HepG2 (cell line): ENCODE results near the gene PPIP5K2. TPM values are rescaled to one million over a fixed set of nuclear protein-coding genes. Genes with fewer than 3 reads are reported as not detected.

Source experiments
- ATAC-seq: fragments of 200-7000 bp; cut with Tn5 transposase; 3 replicates; pipeline ENCODE4 v1.9.1; 2020; ENCODE audit warnings: mild to moderate bottlenecking, moderate library complexity
- BruUV-seq: library from RNA; stranded (reverse); fragments of 400-500 nt; replicated peaks from 2 replicates; lab custom pipeline; 2021; lab: Mats Ljungman, UMichigan
- CTCF ChIA-PET: fragments of 300-600 bp; formaldehyde crosslinking; extraction: SDS; loops from one replicate; lab custom pipeline; 2021; ENCODE audit warnings: low total read pairs, inconsistent platforms, low intra/inter-chr PET ratio; lab: Yijun Ruan, JAX
- POLR2A ChIA-PET: fragments of 350-600 bp; sonication (Branson Sonifier 250); formaldehyde crosslinking; loops from one replicate; lab custom pipeline; 2020; ENCODE audit warnings: antibody characterized with exemption, inconsistent platforms; lab: Yijun Ruan, JAX
- DNase-seq: peaks from one replicate; pipeline ENCODE4 v3.0.0-alpha.2; 2015; ENCODE audit warnings: low spot score
- FAIRE-seq: peaks from 3 replicates; lab custom pipeline; 2011; peaks lifted over from hg19 to GRCh38; lab: Jason Lieb, UNC
- H2AFZ ChIP-seq: one replicate; pipeline ENCODE4 v1.6.1; 2011; ENCODE audit warnings: low read length, inconsistent platforms
- H3K27ac ChIP-seq: fragments of 300-600 bp; 3 replicates; pipeline ENCODE4 v1.8.0; 2011; ENCODE audit warnings: mixed run types, mild to moderate bottlenecking, mixed read lengths, low read length, inconsistent platforms; ENCODE audit not compliant: insufficient read depth; ENCODE audit errors: extremely low read length
- H3K27me3 ChIP-seq, 2 experiments: fragments of 200-600 bp in 1 of 2; 2 replicates in 1 of 2; 3 replicates in 1 of 2; pipeline versions ENCODE4 v1.6.0 to v1.8.0; 2011; ENCODE audit warnings: low read length in 2 of 2, mild to moderate bottlenecking in 2 of 2, moderate library complexity in 2 of 2, inconsistent platforms in 1 of 2; ENCODE audit not compliant: insufficient read depth in 2 of 2, control insufficient read depth in 1 of 2
- H3K36me3 ChIP-seq, 2 experiments: fragments of 200-600 bp in 1 of 2; replicated peaks in 1 of 2; 2 replicates in 1 of 2; 3 replicates in 1 of 2; pipeline versions ENCODE4 v1.5.1 to v1.8.0; 2011; ENCODE audit warnings: low read length in 2 of 2, inconsistent platforms in 1 of 2; ENCODE audit not compliant: insufficient read depth in 2 of 2, control insufficient read depth in 1 of 2
- H3K4me1 ChIP-seq: 2 replicates; pipeline ENCODE4 v1.5.1; 2012; ENCODE audit warnings: low read length, inconsistent platforms; ENCODE audit not compliant: insufficient read depth
- H3K4me2 ChIP-seq: 2 replicates; pipeline ENCODE4 v1.6.0; 2011; ENCODE audit warnings: low read depth, low read length, inconsistent platforms
- H3K4me3 ChIP-seq, 3 experiments: fragments of 200-600 bp in 1 of 3; sonication (generic), shearing (Covaris generic) in 1 of 3; replicated peaks in 1 of 3; 2 replicates each; pipeline ENCODE4 v1.5.1; 2011 to 2016; ENCODE audit warnings: low read length in 3 of 3, inconsistent platforms in 2 of 3, low read depth in 2 of 3, mild to moderate bottlenecking in 2 of 3, control low read depth in 1 of 3, mixed read lengths in 1 of 3; ENCODE audit not compliant: insufficient read depth in 1 of 3
- H3K79me2 ChIP-seq: one replicate; pipeline ENCODE4 v1.6.1; 2011; ENCODE audit warnings: low read length, inconsistent platforms; ENCODE audit not compliant: insufficient read depth
- H3K9ac ChIP-seq: 2 replicates; pipeline ENCODE4 v1.6.0; 2011; ENCODE audit warnings: mild to moderate bottlenecking, low read depth, low read length, inconsistent platforms; ENCODE audit not compliant: insufficient read depth
- H3K9me3 ChIP-seq: 2 replicates; pipeline ENCODE4 v1.5.1; 2012; ENCODE audit warnings: mild to moderate bottlenecking, low read length
- H4K20me1 ChIP-seq: 2 replicates; pipeline ENCODE4 v1.6.0; 2011; ENCODE audit warnings: inconsistent platforms, mild to moderate bottlenecking, low read length, moderate library complexity; ENCODE audit not compliant: insufficient read depth
- AGO1 ChIP-seq: fragments of 200-400 bp; formaldehyde crosslinking; IDR thresholded peaks from 2 replicates; pipeline ENCODE4 v1.6.1; 2017; ENCODE audit warnings: mild to moderate bottlenecking, low read depth, low read length, moderate library complexity; ENCODE audit not compliant: poor library complexity, severe bottlenecking
- CSRNP1 ChIP-seq: sonication (generic); formaldehyde crosslinking; IDR thresholded peaks from 2 replicates; pipeline ENCODE4 v1.8.1; 2023; ENCODE audit warnings: mild to moderate bottlenecking, missing genetic modification reagents
- ELF1 ChIP-seq: sonication (generic); formaldehyde crosslinking; IDR thresholded peaks from 2 replicates; pipeline ENCODE4 v1.4.0; 2020; ENCODE audit warnings: missing genetic modification reagents
- ESRRA ChIP-seq: sonication (generic); formaldehyde crosslinking; IDR thresholded peaks from 2 replicates; pipeline ENCODE4 v1.5.1; 2020; ENCODE audit warnings: mild to moderate bottlenecking, low read depth, missing genetic modification reagents
- GABPA ChIP-seq, 2 experiments: IDR thresholded peaks; 2 replicates each; pipeline ENCODE4 v1.6.1; 2011 to 2016; ENCODE audit warnings: low read depth in 2 of 2, low read length in 1 of 2, missing biosample characterization in 1 of 2, missing genetic modification characterization in 1 of 2
- HMGXB4 ChIP-seq, 2 experiments: sonication (generic) in 1 of 2; formaldehyde crosslinking in 1 of 2; IDR thresholded peaks; 2 replicates each; pipeline versions ENCODE4 v1.4.0 to v1.6.1; 2018 to 2020; ENCODE audit warnings: missing genetic modification reagents in 2 of 2, borderline replicate concordance in 1 of 2, low read depth in 1 of 2, mild to moderate bottlenecking in 1 of 2, missing biosample characterization in 1 of 2
- MTF2 ChIP-seq: sonication (generic); formaldehyde crosslinking; IDR thresholded peaks from 2 replicates; pipeline ENCODE4 v1.5.0; 2020; ENCODE audit warnings: missing genetic modification reagents, borderline replicate concordance
- MXI1 ChIP-seq: IDR thresholded peaks from 3 replicates; pipeline ENCODE4 v1.6.1; 2012; ENCODE audit warnings: low read depth, low read length, inconsistent platforms, borderline replicate concordance
- NR2F2 ChIP-seq: IDR thresholded peaks from 2 replicates; pipeline ENCODE4 v1.6.1; 2012; ENCODE audit warnings: low read depth, inconsistent platforms, borderline replicate concordance
- ZBTB1 ChIP-seq: sonication (generic); formaldehyde crosslinking; IDR thresholded peaks from 2 replicates; pipeline ENCODE4 v1.4.0; 2020; ENCODE audit warnings: missing genetic modification reagents, borderline replicate concordance
- ZBTB38 ChIP-seq: sonication (generic); formaldehyde crosslinking; IDR thresholded peaks from 2 replicates; pipeline ENCODE4 v1.5.1; 2020; ENCODE audit warnings: mild to moderate bottlenecking, missing genetic modification reagents
- ZNF33B ChIP-seq: sonication (generic); formaldehyde crosslinking; IDR thresholded peaks from 2 replicates; pipeline ENCODE4 v1.5.1; 2020; ENCODE audit warnings: mild to moderate bottlenecking, missing genetic modification reagents
- ZNF510 ChIP-seq: sonication (generic); formaldehyde crosslinking; IDR thresholded peaks from 2 replicates; pipeline ENCODE4 v1.4.0; 2020; ENCODE audit warnings: low read depth, mild to moderate bottlenecking, missing genetic modification reagents
- ZSCAN25 ChIP-seq: sonication (generic); formaldehyde crosslinking; IDR thresholded peaks from 2 replicates; pipeline ENCODE4 v1.8.0; 2022; ENCODE audit warnings: mild to moderate bottlenecking, missing genetic modification reagents
- WGBS: methylation state at CpG from one replicate; pipeline ENCODE4 v1.1.6; 2017; ENCODE audit warnings: low lambda C conversion rate; 5-methylcytosine and 5-hydroxymethylcytosine counted together
- in situ Hi-C: cut with HindIII; loops from 2 replicates; pipeline ENCODE4 v1.10.0; 2017; ENCODE audit warnings: low pct_unique_long_range_greater_than_20kb; ENCODE audit not compliant: extremely low pct_ligation_motif_present
- intact Hi-C: fragments of 100-400 bp; cut with micrococcal nuclease; formaldehyde crosslinking; loops from one replicate; pipeline ENCODE4 v1.10.0; 2022; ENCODE audit not compliant: unreplicated experiment
- polyA plus RNA-seq, 8 experiments: library from polyadenylated mRNA; depleted of rRNA in 3 of 8; stranded (reverse) in 7 of 8; unstranded in 1 of 8; fragments of >200 nt; fragmentation: Illumina TruSeq in 4 of 8; extraction: Trizol in 4 of 8; gene quantifications; 2 replicates each; pipeline versions ENCODE4 v1.2.1 to v1.2.3, GENCODE V29; 2011 to 2016; ENCODE audit warnings: low read depth in 4 of 8, missing spikeins in 1 of 8, mixed read lengths in 1 of 8; ENCODE audit not compliant: insufficient read depth in 1 of 8
- total RNA-seq, 5 experiments: library from RNA; depleted of rRNA; stranded (reverse); fragments of >200 nt; fragmentation: Illumina TruSeq; extraction: Trizol; gene quantifications; 2 replicates each; pipeline ENCODE4 v1.2.3, GENCODE V29; 2016; ENCODE audit warnings: low read depth in 1 of 5
- TF ChIP-seq, protein P1 (sequence below): sonication (generic); formaldehyde crosslinking; IDR thresholded peaks from 2 replicates; pipeline ENCODE4 v1.8.1; 2023; ENCODE audit warnings: mild to moderate bottlenecking, missing genetic modification reagents
- TF ChIP-seq, protein P2 (sequence below): sonication (generic); formaldehyde crosslinking; IDR thresholded peaks from 2 replicates; pipeline ENCODE4 v1.4.0; 2020; ENCODE audit warnings: mild to moderate bottlenecking, missing genetic modification reagents

Gene PPIP5K2
- total and polyA plus RNA-seq, 2 of the 13 experiments (the other 11 are each of a cell fraction or from before 2014, with no cell fraction given), result 19.7 to 45.6 TPM

DNA sequence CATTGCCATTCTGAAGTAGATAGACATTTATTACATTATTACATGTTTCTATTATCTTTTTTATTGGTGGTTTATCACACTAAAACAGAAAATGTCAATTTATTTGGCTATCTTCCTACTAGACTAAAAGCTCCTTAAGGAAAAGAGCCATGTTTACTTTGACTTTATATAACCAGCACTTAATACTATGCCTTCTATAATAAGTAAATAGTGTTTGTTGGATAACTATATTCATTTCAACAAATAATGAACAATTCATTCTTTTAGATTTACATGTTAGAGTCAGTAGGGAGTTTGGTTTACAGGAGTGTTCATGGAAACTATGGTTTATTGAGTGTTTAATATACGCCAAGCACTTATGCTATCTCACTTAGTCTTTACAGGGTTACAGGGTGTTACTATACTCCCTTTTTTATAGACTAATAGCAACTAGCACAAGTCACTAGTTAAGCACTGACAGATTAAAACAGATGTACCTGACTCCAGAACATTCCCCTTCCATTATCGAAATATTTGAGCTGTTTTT lies 7.3 kb downstream of the PPIP5K2 start:
- Histone ChIP-seq H2AFZ (no peak overlapping the region), H4K20me1 (no peaks in the 10 kb centered on the region), H3K4me1 (peaks cover 9% of the 10 kb centered on the region), H3K27ac (no peak overlapping the region), H3K27me3 (no peaks in the 10 kb centered on the region), H3K36me3 (no peaks in the 10 kb centered on the region), H3K9me3 (no peaks in the 10 kb centered on the region), H3K79me2 (peaks cover 18% of the 10 kb centered on the region), H3K4me2 (no peak overlapping the region), H3K4me3 (no peak overlapping the region), H3K9ac (no peak overlapping the region)
- ATAC-seq (no peak), FAIRE-seq (no peak), DNase-seq (no peak)
- CTCF ChIA-PET, result no interaction called here
- in situ Hi-C loops (no loop called here), intact Hi-C loops (no loop called here)
- TF ChIP-seq HMGXB4 (CRISPR knock-in tag; IDR thresholded peaks at IDR 0.05; ENCODE audit: borderline replicate concordance in 1 of 2, low read depth in 1 of 2) (no peak), MTF2 (CRISPR knock-in tag) (no peak), AGO1 (no peak), ESRRA (CRISPR knock-in tag) (no peak), ZBTB1 (CRISPR knock-in tag) (no peak), GABPA (IDR thresholded peaks at IDR 0.05; ENCODE audit: low read depth, low read length) (no peak), GABPA (CRISPR knock-in tag; IDR thresholded peaks at IDR 0.05; ENCODE audit: low read depth) (no peak), ELF1 (CRISPR knock-in tag) (no peak), ZSCAN25 (CRISPR knock-in tag) (no peak), NR2F2 (no peak), ZBTB38 (CRISPR knock-in tag) (no peak), CSRNP1 (CRISPR knock-in tag) (no peak), ZNF33B (CRISPR knock-in tag) (no peak), ZNF510 (no peak), MXI1 (no peak)
- TF ChIP-seq, protein P1, sequence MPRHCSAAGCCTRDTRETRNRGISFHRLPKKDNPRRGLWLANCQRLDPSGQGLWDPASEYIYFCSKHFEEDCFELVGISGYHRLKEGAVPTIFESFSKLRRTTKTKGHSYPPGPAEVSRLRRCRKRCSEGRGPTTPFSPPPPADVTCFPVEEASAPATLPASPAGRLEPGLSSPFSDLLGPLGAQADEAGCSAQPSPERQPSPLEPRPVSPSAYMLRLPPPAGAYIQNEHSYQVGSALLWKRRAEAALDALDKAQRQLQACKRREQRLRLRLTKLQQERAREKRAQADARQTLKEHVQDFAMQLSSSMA (CRISPR knock-in tag), result no peak
- TF ChIP-seq, protein P2, sequence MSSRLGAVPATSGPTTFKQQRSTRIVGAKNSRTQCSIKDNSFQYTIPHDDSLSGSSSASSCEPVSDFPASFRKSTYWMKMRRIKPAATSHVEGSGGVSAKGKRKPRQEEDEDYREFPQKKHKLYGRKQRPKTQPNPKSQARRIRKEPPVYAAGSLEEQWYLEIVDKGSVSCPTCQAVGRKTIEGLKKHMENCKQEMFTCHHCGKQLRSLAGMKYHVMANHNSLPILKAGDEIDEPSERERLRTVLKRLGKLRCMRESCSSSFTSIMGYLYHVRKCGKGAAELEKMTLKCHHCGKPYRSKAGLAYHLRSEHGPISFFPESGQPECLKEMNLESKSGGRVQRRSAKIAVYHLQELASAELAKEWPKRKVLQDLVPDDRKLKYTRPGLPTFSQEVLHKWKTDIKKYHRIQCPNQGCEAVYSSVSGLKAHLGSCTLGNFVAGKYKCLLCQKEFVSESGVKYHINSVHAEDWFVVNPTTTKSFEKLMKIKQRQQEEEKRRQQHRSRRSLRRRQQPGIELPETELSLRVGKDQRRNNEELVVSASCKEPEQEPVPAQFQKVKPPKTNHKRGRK, result no peak
- WGBS, result 97% methylated on average over 2 of the region's 2 CpGs
- no TSS peak for BruUV-seq
- POLR2A ChIA-PET, result no interaction called here
